Glomerular endothelial cell (primary cell): ENCODE data around the gene PRSS2. TPM values are rescaled to one million over a fixed set of nuclear protein-coding genes. Genes with fewer than 3 reads are reported as not detected.

Experiments used
- DNase-seq: peaks from one replicate; pipeline ENCODE4 v3.0.0-alpha.2; 2011; ENCODE audit warnings: low read depth, low spot score; ENCODE audit errors: extremely low read depth
- total RNA-seq: library from RNA; depleted of rRNA; stranded (reverse); fragments of >200 nt; gene quantifications from 2 replicates; pipeline ENCODE4 v1.2.3, GENCODE V29; 2015

Gene PRSS2
- total RNA-seq, 1 donor from 2014 or later: 0.41 TPM

DNA sequence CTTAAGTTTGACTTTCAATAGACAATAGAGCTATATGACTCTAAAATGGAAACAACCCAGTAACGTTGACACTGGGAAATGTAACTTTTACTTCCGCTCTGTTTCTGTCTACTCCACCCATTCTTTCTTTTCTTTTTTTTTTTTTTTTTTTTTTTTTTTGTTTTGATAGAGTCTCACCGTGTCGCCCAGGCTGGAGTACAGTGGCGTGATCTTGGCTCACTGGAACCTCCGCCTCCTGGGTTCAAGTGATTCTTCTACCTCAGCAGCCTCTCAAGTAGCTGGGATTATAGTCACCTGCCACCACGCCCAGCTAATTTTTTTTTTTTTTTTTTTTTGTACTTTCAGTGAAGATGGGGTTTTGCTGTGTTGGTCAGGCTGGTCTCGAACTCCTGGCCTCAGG, 13.9 kb downstream of the PRSS2 start:
- no peak for DNase-seq

DNA sequence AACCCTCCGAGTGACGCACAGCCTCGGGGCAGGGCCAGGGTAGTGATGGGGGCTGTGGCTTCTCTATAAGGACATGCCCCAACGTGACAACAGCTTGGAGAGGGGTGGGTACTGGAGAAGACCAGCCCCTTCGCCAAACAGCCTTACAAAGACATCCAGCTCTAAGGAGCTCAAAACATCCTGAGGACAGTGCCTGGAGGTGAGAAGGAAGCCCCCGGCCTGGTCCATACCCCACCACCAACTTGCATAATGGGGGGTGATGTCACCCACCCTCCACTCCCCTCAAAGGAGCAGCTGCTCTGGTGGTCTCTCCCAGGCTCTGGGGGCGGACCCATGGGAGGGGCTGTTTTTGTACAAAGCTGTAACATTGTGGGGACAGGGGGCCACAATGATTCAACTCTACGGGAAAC, 15.1 kb downstream of the PRSS2 start:
- no peak for DNase-seq

DNA sequence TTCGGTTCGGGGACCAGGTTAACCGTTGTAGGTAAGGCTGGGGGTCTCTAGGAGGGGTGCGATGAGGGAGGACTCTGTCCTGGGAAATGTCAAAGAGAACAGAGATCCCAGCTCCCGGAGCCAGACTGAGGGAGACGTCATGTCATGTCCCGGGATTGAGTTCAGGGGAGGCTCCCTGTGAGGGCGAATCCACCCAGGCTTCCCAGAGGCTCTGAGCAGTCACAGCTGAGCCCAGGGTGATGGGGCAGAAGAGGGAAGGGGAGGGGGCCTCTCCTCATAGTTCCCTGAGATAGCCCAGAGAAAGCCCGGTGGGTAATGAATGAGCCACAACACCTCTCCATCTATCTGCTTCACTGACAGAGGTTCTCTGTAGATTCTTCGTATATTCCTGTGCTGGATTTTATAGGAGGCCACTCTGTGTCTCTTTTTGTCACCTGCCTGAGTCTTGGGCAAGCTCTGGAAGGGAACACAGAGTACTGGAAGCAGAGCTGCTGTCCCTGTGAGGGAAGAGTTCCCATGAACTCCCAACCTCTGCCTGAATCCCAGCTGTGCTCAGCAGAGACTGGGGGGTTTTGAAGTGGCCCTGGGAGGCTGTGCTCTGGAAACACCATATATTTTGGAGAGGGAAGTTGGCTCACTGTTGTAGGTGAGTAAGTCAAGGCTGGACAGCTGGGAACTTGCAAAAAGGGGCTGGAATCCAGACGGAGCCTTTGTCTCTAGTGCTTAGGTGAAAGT, 16.4 kb downstream of the PRSS2 start:
- DNase-seq: no peak

DNA sequence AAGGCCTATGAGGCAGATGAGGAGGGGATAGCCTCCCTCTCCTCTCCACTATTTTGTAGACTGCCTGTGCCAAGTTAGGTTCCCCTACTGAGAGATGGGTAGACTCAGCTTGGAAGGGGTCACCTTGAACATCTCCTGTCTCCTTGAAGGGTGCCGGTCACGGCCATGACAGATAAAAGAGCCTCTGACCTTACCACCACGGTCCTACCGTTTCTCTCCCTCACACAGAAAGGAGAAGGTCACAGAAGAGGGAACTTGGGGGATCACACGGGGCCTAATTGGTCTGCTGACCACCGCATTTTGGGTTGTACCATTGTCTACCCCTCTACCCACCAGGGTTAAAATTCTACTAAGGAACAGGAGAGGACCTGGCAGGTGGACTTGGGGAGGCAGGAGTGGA, 17.0 kb downstream of the PRSS2 start:
- DNase-seq: no peak

DNA sequence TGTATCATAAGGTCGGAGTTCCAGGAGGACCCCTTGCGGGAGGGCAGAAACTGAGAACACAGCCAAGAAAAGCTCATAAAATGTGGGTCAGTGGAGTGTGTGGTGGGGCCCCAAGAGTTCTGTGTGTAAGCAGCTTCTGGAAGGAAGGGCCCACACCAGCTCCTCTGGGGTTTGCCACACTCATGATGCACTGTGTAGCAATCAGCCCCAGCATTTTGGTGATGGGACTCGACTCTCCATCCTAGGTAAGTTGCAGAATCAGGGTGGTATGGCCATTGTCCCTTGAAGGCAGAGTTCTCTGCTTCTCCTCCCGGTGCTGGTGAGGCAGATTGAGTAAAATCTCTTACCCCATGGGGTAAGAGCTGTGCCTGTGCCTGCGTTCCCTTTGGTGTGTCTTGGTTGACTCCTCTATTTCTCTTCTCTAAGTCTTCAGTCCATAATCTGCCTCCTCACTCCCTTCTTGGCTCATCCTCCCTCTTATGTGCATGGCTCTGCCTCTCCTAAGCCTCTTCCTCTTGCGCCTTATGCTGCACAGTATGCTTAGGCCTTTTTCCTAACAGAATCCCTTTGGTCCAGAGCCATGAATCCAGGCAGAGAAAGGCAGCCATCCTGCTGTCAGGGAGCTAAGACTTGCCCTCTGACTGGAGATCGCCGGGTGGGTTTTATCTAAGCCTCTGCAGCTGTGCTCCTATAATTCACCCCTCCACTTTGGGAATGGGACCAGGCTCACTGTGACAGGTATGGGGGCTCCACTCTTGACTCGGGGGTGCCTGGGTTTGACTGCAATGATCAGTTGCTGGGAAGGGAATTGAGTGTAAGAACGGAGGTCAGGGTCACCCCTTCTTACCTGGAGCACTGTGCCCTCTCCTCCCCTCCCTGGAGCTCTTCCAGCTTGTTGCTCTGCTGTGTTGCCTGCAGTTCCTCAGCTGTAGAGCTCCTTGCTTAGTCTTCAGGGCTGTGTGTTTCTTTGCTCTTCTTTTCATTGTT, 17.8 kb downstream of the PRSS2 start:
- DNase-seq: no peak

DNA sequence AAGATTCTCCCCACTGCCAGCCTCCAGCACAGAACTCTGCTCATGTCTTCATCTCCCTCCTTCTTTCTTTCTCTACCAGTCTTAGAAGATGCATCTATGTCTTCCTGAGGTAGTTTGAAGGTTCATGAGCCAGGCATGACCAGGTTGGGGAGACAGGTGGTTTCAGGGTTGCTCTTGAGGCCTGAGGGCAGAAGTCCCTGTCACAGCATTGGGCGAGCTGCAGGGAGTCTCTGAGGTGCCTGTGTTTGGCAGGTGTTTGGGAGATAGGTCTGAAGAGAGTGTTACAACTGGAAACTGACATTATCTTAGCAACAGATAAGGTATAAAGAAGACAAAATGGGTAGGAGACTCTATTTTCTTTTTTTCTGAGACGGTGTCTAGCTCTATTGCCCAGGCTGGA, 18.7 kb downstream of the PRSS2 start:
- no peak for DNase-seq

DNA sequence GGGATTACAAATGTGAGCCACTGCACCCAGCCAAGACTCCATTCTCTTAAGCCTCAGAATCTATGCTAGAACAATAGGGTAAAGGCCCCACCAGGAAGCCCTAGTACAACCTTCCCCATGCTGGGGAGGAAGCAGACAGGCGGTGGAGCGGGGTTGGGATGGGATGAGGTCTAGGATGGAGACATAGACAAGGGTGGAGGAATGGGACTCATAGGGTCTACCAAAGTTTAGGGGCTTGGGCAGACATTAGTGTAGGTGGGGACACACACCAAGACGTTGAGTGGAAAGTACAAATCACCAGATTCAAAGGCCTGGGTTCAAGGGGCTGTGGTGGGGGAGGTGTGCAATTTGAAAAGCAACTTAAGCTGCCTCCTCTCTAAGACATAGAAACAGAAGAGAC, 19.3 kb downstream of the PRSS2 start:
- no peak for DNase-seq

DNA sequence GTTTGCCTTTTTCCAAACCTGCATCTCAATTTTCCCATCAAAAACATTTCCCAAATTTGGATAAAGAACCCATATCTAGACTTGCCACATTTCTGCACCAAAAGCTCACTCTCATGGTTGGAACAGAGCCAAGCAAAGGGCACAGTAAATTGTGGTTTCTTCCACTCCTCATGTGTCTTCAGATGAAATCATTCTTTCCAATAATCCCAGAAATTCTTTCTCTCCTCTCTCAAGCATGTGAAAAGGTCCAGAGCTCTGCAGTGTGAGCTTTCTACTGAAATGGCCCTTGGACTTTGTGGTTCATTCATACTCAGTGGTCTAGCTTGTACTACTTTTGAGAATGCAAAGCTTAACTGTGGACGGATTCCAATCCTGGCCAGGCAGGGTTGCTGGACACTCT, 19.8 kb downstream of the PRSS2 start:
- no peak for DNase-seq

DNA sequence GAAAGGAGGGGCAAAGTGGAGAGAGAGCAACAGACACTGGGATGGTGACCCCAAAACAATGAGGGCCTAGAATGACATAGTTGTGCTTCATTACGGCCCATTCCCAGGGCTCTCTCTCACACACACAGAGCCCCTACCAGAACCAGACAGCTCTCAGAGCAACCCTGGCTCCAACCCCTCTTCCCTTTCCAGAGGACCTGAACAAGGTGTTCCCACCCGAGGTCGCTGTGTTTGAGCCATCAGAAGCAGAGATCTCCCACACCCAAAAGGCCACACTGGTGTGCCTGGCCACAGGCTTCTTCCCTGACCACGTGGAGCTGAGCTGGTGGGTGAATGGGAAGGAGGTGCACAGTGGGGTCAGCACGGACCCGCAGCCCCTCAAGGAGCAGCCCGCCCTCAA, 20.7 kb downstream of the PRSS2 start:
- no peak for DNase-seq

DNA sequence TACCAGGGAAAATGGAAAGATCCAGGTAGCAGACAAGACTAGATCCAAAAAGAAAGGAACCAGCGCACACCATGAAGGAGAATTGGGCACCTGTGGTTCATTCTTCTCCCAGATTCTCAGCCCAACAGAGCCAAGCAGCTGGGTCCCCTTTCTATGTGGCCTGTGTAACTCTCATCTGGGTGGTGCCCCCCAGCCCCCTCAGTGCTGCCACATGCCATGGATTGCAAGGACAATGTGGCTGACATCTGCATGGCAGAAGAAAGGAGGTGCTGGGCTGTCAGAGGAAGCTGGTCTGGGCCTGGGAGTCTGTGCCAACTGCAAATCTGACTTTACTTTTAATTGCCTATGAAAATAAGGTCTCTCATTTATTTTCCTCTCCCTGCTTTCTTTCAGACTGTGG, 21.4 kb downstream of the PRSS2 start:
- DNase-seq: no peak

DNA sequence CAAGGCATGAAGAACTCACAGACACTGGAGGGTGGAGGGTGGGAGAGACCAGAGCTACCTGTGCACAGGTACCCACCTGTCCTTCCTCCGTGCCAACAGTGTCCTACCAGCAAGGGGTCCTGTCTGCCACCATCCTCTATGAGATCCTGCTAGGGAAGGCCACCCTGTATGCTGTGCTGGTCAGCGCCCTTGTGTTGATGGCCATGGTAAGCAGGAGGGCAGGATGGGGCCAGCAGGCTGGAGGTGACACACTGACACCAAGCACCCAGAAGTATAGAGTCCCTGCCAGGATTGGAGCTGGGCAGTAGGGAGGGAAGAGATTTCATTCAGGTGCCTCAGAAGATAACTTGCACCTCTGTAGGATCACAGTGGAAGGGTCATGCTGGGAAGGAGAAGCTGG, 21.8 kb downstream of the PRSS2 start:
- DNase-seq: no peak

DNA sequence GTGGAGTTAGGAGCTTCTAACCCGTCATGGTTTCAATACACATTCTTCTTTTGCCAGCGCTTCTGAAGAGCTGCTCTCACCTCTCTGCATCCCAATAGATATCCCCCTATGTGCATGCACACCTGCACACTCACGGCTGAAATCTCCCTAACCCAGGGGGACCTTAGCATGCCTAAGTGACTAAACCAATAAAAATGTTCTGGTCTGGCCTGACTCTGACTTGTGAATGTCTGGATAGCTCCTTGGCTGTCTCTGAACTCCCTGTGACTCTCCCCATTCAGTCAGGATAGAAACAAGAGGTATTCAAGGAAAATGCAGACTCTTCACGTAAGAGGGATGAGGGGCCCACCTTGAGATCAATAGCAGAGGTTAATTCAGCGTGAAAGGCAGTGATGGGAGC, 22.4 kb downstream of the PRSS2 start:
- DNase-seq: no peak

DNA sequence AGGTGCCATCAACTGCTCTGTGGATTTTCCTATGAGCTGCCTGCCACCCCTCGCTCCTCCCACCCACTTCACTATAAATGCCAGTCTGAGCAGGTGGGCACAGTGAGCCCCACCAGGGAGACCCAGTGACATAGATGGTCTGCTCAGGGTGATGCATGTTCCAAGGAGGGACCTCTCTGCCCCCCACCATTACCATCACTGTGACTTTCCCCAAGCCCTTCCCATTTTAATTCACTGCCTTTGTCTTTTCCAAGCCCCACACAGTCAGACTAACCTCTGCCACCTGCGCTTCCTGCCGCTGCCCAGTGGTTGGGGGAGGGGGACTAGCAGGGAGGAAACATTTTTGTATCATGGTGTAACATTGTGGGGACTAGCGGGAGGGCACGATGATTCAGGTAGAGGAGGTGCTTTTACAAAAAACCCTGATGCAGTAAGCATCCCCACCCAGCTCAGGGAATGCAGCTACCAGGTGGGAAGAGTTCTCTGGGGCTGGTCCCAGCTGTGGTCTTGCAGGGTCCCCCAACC, 24.6 kb downstream of the PRSS2 start:
- DNase-seq: no peak

DNA sequence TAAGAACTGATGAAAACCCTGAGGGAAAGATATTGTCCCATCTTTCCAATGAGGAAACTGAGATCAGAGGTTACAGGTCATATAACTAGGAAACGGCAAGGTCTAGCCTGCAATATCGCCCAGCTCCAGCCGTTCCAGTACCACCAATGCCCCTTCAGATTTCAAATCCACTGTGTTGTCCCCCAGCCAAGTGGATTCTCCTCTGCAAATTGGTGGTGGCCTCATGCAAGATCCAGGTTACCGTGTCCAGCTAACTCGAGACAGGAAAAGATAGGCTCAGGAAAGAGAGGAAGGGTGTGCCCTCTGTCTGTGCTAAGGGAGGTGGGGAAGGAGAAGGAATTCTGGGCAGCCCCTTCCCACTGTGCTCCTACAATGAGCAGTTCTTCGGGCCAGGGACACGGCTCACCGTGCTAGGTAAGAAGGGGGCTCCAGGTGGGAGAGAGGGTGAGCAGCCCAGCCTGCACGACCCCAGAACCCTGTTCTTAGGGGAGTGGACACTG, 25.3 kb downstream of the PRSS2 start:
- no peak for DNase-seq

DNA sequence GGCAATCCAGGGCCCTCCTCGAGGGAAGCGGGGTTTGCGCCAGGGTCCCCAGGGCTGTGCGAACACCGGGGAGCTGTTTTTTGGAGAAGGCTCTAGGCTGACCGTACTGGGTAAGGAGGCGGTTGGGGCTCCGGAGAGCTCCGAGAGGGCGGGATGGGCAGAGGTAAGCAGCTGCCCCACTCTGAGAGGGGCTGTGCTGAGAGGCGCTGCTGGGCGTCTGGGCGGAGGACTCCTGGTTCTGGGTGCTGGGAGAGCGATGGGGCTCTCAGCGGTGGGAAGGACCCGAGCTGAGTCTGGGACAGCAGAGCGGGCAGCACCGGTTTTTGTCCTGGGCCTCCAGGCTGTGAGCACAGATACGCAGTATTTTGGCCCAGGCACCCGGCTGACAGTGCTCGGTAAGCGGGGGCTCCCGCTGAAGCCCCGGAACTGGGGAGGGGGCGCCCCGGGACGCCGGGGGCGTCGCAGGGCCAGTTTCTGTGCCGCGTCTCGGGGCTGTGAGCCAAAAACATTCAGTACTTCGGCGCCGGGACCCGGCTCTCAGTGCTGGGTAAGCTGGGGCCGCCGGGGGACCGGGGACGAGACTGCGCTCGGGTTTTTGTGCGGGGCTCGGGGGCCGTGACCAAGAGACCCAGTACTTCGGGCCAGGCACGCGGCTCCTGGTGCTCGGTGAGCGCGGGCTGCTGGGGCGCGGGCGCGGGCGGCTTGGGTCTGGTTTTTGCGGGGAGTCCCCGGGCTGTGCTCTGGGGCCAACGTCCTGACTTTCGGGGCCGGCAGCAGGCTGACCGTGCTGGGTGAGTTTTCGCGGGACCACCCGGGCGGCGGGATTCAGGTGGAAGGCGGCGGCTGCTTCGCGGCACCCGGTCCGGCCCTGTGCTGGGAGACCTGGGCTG, 26.0 kb downstream of the PRSS2 start:
- DNase-seq: no peak

DNA sequence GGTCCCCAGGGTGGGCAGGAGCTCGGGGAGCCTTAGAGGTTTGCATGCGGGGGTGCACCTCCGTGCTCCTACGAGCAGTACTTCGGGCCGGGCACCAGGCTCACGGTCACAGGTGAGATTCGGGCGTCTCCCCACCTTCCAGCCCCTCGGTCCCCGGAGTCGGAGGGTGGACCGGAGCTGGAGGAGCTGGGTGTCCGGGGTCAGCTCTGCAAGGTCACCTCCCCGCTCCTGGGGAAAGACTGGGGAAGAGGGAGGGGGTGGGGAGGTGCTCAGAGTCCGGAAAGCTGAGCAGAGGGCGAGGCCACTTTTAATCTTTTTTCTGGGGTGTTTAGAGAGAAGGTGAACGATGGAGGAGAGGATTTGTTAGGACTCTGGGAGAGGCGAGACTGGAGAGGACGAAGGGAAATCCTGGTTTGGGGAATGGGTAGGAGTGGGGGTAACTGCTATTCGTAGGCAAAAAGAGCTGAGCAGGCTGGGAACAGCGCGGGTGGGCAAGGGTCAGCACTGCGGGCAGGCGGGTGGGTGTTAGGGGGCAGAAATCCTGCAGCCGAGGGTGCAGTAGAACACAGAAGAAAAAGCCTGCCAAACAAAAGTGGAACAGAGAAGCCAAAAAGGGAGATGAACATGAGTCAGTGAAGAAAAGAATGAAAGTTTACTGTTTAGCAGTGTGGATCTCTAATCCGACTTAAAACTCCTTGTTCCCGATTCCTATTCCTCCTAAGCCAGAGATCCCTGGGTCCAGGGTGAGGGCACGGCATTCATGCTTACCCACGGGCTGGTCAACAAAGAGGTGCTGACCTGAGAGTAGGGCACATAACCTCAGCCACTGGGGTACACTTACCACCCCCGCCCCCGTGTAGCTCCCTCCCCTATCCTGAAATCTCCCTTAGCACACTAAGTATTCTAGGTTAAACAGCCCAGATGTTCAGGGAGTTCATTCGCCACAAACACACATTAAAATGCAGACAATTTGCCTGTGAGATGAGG, 26.9 kb downstream of the PRSS2 start:
- DNase-seq: no peak

DNA sequence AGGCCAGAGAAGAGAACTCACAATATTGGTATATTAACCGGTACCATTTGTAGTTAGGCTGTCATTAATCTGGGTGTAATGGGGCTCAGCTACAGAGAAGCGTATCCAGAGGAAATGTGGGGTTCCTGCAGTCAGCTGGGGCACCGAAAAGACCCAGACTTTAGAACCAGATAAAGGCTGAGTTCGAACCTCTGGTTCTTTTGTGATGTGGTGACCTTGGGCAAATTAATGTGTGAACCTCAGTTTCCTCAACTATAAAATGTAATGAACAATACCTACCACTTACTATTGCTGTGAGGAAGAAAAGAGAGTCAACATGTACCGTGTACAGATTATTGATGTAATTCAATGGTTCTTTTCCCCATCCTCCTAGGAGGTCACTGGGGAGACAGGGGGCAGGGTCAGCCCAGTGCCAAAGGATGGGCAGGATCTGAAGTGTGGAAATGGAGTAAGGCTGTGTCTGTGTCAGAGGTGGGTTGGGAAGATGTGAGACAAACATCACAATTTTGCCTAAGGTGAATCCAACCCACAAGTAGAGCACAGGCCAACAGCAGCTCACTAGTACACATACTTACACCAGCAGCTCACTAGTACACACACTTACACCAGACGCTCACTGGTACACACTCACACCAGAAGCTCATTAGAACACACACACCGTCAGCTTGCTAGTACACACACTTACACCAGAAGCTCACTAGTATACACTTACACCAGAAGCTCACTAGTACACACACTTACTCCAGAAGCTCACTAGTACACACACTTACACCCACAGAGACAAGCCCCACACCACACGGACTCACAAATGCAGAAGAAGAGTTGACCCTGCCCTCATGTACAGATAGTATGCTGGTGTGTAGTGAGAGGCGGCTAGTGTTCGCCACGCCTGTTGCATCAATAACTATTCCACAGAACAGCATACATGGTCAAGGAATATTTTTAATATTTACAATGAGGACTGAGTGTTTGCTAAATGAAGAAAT, 28.0 kb downstream of the PRSS2 start:
- no peak for DNase-seq

DNA sequence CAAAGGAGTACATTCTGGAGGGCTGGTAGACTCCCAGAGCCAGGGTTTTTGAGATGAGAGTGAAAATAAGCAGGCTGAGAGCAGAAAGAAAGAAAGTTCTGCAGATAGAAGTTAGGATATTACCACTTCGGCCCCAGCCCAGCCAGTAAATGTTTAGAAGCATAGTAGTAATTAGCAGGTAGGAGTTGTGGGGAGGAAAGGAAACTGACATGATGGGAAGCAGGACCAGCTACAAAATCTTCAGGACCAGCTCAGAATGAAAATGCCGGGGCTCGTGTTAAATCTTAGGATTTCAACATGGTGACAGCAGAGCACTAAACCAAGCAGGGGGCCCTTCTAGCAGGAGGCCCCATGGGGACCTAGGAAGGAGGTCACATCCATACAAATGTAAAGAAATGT, 28.7 kb downstream of the PRSS2 start:
- no peak for DNase-seq
